RWPE2 (cell line): ENCODE data around the gene OTOA.
"Not testable (repeated sequence)": the region's sequence is repeated elsewhere in the genome, so short reads cannot be mapped to it uniquely, and the experiment has no call there.

Source experiments
- ATAC-seq: fragments of 200-7000 bp; cut with Tn5 transposase; 3 replicates; pipeline ENCODE4 v1.9.1; 2021; ENCODE audit warnings: low read depth
- DNase-seq: peaks from one replicate; pipeline ENCODE4 v3.0.0-alpha.2; 2020; ENCODE audit warnings: low spot score
- H3K27ac ChIP-seq: fragments of 450-650 bp; 2 replicates; pipeline ENCODE4 v1.5.1; 2017; ENCODE audit warnings: mild to moderate bottlenecking; ENCODE audit not compliant: poor library complexity, severe bottlenecking
- H3K27me3 ChIP-seq: fragments of 250-450 bp; sonication (Bioruptor Pico); 2 replicates; pipeline ENCODE4 v1.5.1; 2021; ENCODE audit warnings: mild to moderate bottlenecking, moderate library complexity; ENCODE audit not compliant: insufficient read depth, poor library complexity, severe bottlenecking
- H3K36me3 ChIP-seq: fragments of 250-450 bp; sonication (Bioruptor Pico); 2 replicates; pipeline ENCODE4 v1.5.1; 2020; ENCODE audit warnings: low read depth, mild to moderate bottlenecking, moderate library complexity
- H3K4me1 ChIP-seq: fragments of 250-450 bp; sonication (Bioruptor Pico); 2 replicates; pipeline ENCODE4 v1.5.1; 2021; ENCODE audit warnings: mild to moderate bottlenecking, moderate library complexity; ENCODE audit not compliant: insufficient read depth, poor library complexity, severe bottlenecking
- H3K4me3 ChIP-seq: fragments of 250-450 bp; sonication (Bioruptor Pico); 2 replicates; pipeline ENCODE4 v1.5.1; 2021; ENCODE audit warnings: mild to moderate bottlenecking, moderate library complexity; ENCODE audit not compliant: severe bottlenecking
- H3K9me3 ChIP-seq: fragments of 250-450 bp; sonication (Bioruptor Pico); 2 replicates; pipeline ENCODE4 v1.5.1; 2021; ENCODE audit warnings: mild to moderate bottlenecking, moderate library complexity; ENCODE audit not compliant: severe bottlenecking
- CTCF ChIP-seq: fragments of 450-650 bp; IDR thresholded peaks from one replicate; pipeline ENCODE4 v1.5.1; 2017; ENCODE audit warnings: mild to moderate bottlenecking, moderate library complexity; ENCODE audit not compliant: poor library complexity, severe bottlenecking

The OTOA gene

GRCh38 chr16:21647562-21648164, 16.1 kb upstream of the OTOA start:
- Histone ChIP-seq H3K9me3 (no peaks in the 10 kb centered on the region), H3K36me3 (peaks cover 12% of the 10 kb centered on the region), H3K4me1 (no peaks in the 10 kb centered on the region), H3K27ac (no peak overlapping the region), H3K27me3 (no peaks in the 10 kb centered on the region), H3K4me3 (no peak overlapping the region)
- no peak for TF ChIP-seq CTCF
- DNase-seq (no peak), ATAC-seq (no peak)

DNA sequence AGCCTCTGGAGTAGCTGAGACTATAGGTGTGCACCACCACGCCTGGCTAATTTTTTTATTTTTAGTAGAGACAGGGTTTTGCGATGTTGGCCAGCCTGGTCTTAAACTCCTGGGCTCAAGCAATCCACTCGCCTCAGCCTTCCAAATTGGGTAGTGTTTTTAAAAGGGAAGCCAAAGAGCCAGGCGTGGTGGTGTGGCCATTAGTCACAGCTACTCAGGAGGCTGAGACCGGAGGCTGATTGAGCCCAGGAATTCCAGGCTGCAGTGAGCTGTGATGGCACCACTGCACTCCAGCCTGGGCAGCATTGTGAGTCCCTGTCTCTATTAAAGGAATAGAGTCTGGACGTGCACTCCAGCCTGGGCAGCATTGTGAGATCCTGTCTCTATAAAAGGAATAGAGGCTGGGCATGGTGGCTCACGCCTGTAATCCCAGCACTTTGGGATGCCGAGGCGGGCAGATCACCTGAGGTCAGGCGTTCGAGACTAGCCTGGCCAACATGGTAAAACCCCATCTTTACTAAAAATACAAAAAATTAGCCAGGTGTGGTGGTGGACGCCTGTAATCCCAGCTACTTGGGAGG, 13.9 kb upstream of the OTOA start:
- H3K36me3 ChIP-seq, H3K4me3 ChIP-seq, DNase-seq, H3K27ac ChIP-seq, ATAC-seq, H3K27me3 ChIP-seq, H3K4me1 ChIP-seq, H3K9me3 ChIP-seq: not testable (repeated sequence)

DNA sequence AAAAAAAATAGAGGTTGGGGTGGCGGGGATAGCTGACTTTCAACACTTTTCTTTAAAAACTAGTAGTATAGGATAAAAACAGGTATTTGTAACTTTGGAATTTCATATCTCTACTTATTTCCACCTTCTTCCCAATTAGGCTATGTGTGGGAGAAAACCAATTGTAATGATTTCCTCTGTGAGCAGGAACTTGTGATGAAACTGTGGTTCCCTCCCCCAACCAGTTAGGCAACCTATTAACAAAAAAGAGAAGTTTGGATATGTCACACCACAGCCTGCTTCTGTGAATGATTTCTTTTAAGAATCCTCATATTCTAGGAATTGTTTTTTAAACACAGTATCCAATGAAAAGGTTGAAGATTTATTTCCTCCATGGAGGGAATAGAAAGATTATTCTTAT, 13.2 kb upstream of the OTOA start:
- no peaks in the 10 kb centered on the region for H3K4me1 ChIP-seq
- no peak for TF ChIP-seq CTCF
- no peak overlapping the region for H3K27ac ChIP-seq

DNA sequence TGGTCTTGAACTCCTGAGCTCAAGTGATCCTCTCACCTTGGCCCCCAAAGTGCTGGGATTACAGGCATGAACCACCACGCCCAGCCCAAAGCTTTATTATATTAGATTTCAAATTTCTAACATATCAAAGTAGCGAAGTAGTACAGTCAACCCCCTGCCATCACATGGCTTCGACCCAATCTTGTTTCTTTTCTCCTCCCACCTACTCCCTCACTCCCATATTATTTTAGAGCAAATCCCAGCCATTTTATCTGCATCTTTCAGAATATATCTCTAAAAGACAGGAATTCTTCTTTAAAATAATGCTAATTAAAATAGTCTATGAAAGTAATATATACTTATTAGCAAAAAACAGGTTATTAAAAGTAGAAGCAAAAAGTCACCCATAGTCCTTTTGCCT, 12.3 kb upstream of the OTOA start:
- no peaks in the 10 kb centered on the region for H3K27me3 ChIP-seq
- H3K27ac ChIP-seq: no peak overlapping the region
- H3K4me3 ChIP-seq: no peak overlapping the region
- TF ChIP-seq CTCF: no peak
- no peak for DNase-seq
- H3K36me3 ChIP-seq: peaks cover 11% of the 10 kb centered on the region
- H3K4me1 ChIP-seq: no peaks in the 10 kb centered on the region
- ATAC-seq: no peak
- no peaks in the 10 kb centered on the region for H3K9me3 ChIP-seq

More for the DNA sequence above, 13.2 kb upstream of the OTOA start:
- DNase-seq (no peak), ATAC-seq (no peak)
- Histone ChIP-seq H3K4me3 (no peak overlapping the region), H3K9me3 (no peaks in the 10 kb centered on the region), H3K27me3 (no peaks in the 10 kb centered on the region), H3K36me3 (peaks cover 5% of the 10 kb centered on the region)

GRCh38 chr16:21652453-21652852, 11.3 kb upstream of the OTOA start, which contains the start of gene IGSF6:
Gene IGSF6 (minus strand): TSS chr16:21652608. CDS start chr16:21652598, 10 bp downstream.
- Histone ChIP-seq H3K4me1 (no peaks in the 10 kb centered on the region), H3K27ac (no peak within 1 kb of the TSS), H3K4me3 (no peak within 1 kb of the TSS), H3K27me3 (no peaks in the 10 kb centered on the region), H3K36me3 (peaks cover 12% of the 10 kb centered on the region), H3K9me3 (no peaks in the 10 kb centered on the region)
- TF ChIP-seq CTCF: no peak
- ATAC-seq (no peak), DNase-seq (no peak)
